Keratinocyte (primary cell): ENCODE data around the gene FKBP1A.

Source experiments
- EZH2 ChIP-seq: IDR thresholded peaks from one replicate; pipeline ENCODE4 v1.6.1; 2012; ENCODE audit warnings: inconsistent platforms, mild to moderate bottlenecking, low read length, moderate library complexity
- TF ChIP-seq, protein P1 (sequence below), 3 experiments: IDR thresholded peaks in 1 of 3; conservative IDR thresholded peaks in 1 of 3; optimal IDR thresholded peaks in 1 of 3; 2 replicates in 2 of 3; 3 replicates in 1 of 3; pipeline versions ENCODE3 to v1.5.1; 2011; ENCODE audit warnings: low read length in 3 of 3, mild to moderate bottlenecking in 3 of 3, moderate library complexity in 2 of 3, control low read depth in 1 of 3, inconsistent platforms in 1 of 3; ENCODE audit not compliant: insufficient read depth in 2 of 3; ENCODE audit errors: extremely low read depth in 1 of 3

- TF ChIP-seq, protein P1, sequence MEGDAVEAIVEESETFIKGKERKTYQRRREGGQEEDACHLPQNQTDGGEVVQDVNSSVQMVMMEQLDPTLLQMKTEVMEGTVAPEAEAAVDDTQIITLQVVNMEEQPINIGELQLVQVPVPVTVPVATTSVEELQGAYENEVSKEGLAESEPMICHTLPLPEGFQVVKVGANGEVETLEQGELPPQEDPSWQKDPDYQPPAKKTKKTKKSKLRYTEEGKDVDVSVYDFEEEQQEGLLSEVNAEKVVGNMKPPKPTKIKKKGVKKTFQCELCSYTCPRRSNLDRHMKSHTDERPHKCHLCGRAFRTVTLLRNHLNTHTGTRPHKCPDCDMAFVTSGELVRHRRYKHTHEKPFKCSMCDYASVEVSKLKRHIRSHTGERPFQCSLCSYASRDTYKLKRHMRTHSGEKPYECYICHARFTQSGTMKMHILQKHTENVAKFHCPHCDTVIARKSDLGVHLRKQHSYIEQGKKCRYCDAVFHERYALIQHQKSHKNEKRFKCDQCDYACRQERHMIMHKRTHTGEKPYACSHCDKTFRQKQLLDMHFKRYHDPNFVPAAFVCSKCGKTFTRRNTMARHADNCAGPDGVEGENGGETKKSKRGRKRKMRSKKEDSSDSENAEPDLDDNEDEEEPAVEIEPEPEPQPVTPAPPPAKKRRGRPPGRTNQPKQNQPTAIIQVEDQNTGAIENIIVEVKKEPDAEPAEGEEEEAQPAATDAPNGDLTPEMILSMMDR (optimal IDR thresholded peaks at IDR 0.05 in 1 of 3, IDR thresholded peaks at IDR 0.05 in 1 of 3, conservative IDR thresholded peaks at IDR 0.05 in 1 of 3; ENCODE audit: extremely low read depth in 1 of 3, insufficient read depth in 2 of 3, low read length in 3 of 3): no peak
- no peak for TF ChIP-seq EZH2
Measured at GRCh38 chr20:1377341-1377871, 15.4 kb downstream of the FKBP1A start.
